Cardiac septum (tissue), 1 donor: Measurements from ENCODE around the gene NFXL1. TPM values are rescaled to one million over a fixed set of nuclear protein-coding genes. Genes with fewer than 3 reads are reported as not detected.
"Not testable (repeated sequence)": the region's sequence is repeated elsewhere in the genome, so short reads cannot be mapped to it uniquely, and the experiment has no call there.

ENCODE experiments used
- DNase-seq: peaks from one replicate; pipeline ENCODE4 v3.0.0-alpha.2; 2020; ENCODE audit warnings: low spot score
- intact Hi-C: fragments of 100-400 bp; cut with DNase I; formaldehyde crosslinking; loops from one replicate; pipeline ENCODE4 v1.14.0; 2022
- long read RNA-seq: library from polyadenylated mRNA; unstranded; transcript quantifications from one replicate; pipeline ENCODE4 v2.0.0, GENCODE V29; 2021
- total RNA-seq: library from RNA; stranded (reverse); fragmentation: NEBNext Ultra II Directional; extraction: Animal tissue kit (Norgen Biotek cat#: 25700); gene quantifications from one replicate; pipeline ENCODE4 v1.2.1, GENCODE V29; 2021
- donor health status: DM: no; HTN: no; CAD: no.

The NFXL1 gene
- 6.0 TPM for total RNA-seq
- long read RNA-seq, partial matches to known transcripts = 1 of 5 reads
- long read RNA-seq, other reads (novel, unspliced or antisense) = 0 of 5 reads

- peak; percentile 98 for DNase-seq
- intact Hi-C loops = loop anchor here (10.0 kb wide), 1 partner anchor 450 kb away; the partner anchor contains the start of gene COMMD8
Observed at GRCh38 chr4:47914220-47914925, at the start of gene NFXL1. Gene NFXL1 (minus strand): TSS chr4:47914583. CDS start chr4:47914203, 380 bp downstream.

- intact Hi-C loops = no loop called here
- no peak for DNase-seq
Observed at GRCh38 chr4:47954677-47955076, 40.3 kb upstream of the NFXL1 start.

DNA sequence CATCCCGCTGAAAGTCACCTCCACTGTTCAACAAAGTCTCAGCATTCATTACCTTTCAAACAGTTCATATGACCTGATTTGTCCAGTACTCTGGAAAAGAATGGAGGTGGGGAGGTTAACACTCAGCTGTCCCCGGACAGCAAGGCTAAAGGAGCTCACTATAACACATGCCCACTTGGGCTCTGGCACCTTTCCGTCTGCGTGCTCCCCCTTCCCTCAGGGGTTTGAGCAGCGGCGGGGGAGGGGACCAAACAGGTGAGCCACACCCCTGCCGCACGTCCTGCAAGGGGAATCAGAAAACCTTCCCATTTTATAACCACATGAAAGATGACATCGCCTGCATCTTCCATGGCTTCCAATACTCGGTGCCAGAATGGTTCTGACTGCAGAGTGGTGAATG, 39.9 kb upstream of the NFXL1 start:
- no peak for DNase-seq
- intact Hi-C loops = no loop called here

GRCh38 chr4:47945930-47946726, 31.7 kb upstream of the NFXL1 start:
- DNase-seq = no peak
- intact Hi-C loops = no loop called here

- no peak for DNase-seq
- intact Hi-C loops = no loop called here
Observed at GRCh38 chr4:47942081-47942819, 27.9 kb upstream of the NFXL1 start.

DNA sequence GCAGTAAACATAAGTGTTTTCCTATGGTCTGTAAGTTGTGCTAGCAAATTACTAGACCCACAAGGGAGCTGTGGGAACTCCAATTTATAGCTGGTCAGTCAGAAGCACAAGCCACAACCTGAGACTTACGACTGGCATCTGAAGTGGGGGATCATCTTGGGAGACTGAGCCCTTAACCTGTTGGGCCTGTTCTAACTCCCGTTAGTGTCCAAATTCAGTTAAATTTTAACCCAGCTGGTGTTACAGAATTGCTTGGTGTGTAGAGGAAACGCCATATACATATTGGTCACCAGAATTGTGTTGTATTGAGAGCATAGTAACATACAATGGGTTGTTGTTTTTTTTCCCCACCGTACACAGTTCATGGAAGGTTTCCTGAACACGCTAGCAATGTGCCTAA, 25.1 kb upstream of the NFXL1 start:
- no peak for DNase-seq
- intact Hi-C loops = no loop called here

- no peak for DNase-seq
- intact Hi-C loops = no loop called here
Observed at GRCh38 chr4:47936336-47936735, 22.0 kb upstream of the NFXL1 start.

GRCh38 chr4:47933840-47934239, 19.5 kb upstream of the NFXL1 start:
- intact Hi-C loops = loop anchor here (5.0 kb wide), 2 partner anchors 247 to 267 kb away; no protein-coding TSS in a partner anchor
- DNase-seq = no peak

- no peak for DNase-seq
- intact Hi-C loops = loop anchor here (5.0 kb wide), 2 partner anchors 244 to 264 kb away; no protein-coding TSS in a partner anchor
Observed at GRCh38 chr4:47930971-47931804, 16.8 kb upstream of the NFXL1 start.

DNA sequence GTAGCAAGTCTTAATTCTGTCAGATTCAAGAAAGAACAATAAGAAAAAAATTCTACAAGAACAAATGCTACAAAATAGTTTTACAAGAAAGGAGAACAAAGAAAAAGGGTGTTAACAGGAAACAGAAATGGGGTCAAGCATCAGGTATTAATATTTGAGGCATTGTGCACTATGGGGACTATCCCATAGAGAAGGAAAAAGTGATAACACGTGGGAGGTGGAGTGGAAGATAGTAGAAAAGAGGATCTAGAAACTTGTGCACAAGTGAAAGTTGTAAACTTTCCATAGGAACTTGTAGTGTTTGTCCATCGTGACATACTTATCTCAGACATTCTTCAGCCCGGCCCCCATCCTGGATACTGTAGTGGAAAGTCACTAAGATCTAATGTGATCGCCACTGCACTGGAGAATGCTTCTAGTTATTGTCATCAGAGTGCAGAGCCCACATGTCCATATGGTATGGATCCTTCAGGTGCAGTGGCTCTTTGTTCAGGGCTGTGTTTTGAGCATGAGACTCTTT, 15.4 kb upstream of the NFXL1 start:
- intact Hi-C loops = loop anchor here (5.0 kb wide), 3 partner anchors 158 to 262 kb away; no protein-coding TSS in a partner anchor
- no peak for DNase-seq

- intact Hi-C loops = loop anchor here (5.0 kb wide), 1 partner anchor 161 kb away; no protein-coding TSS in a partner anchor
Observed at GRCh38 chr4:47926667-47927258, 12.4 kb upstream of the NFXL1 start.

DNA sequence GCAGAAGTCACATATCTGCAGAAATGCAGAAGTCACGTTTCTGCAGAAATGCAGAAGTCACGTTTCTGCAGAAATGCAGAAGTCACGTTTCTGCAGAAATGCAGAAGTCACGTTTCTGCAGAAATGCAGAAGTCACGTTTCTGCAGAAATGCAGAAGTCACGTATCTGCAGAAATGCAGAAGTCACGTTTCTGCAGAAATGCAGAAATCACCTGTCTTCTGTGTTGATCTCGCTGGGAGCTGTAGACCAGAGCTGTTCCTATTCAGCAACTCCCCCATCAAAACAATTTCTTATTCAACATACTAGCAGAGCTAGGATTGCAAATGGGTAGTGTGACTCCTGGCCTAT, 8.9 kb upstream of the NFXL1 start:
- DNase-seq, intact Hi-C loops: not testable (repeated sequence)

More at GRCh38 chr4:47926667-47927258, 12.4 kb upstream of the NFXL1 start:
- DNase-seq = no peak

DNA sequence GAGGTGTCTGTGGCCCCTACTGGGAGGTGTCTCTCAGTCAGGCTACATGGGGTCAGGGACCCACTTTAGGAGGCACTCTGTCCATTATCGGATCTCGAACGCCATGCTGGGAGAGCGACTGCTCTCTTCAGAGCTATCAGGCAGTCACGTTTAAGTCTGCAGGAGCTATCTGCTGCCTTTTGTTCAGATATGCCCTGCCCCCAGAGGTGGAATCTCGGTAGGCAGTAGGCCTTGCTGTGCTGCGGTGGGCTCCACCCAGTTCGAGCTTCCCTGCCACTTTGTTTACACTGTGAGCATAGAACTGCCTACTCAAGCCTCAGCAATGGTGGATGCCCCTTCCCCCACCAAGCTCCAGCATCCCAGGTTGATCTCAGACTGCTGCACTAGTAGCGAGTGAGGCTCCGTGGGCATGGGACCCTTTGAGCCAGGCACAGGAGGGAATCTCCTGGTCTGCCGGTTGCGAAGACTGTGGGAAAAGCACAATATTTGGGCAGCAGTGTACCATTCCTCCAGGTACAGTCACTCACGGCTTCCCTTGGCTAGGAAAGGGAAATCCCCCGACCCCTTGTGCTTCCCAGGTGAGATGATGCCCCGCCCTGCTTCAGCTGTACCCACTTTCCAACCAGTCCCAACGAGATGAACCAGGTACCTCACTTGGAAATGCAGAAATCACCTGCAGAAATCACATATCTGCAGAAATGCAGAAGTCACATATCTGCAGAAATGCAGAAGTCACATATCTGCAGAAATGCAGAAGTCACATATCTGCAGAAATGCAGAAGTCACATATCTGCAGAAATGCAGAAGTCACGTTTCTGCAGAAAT, 8.3 kb upstream of the NFXL1 start:
- DNase-seq, intact Hi-C loops: not testable (repeated sequence)

DNA sequence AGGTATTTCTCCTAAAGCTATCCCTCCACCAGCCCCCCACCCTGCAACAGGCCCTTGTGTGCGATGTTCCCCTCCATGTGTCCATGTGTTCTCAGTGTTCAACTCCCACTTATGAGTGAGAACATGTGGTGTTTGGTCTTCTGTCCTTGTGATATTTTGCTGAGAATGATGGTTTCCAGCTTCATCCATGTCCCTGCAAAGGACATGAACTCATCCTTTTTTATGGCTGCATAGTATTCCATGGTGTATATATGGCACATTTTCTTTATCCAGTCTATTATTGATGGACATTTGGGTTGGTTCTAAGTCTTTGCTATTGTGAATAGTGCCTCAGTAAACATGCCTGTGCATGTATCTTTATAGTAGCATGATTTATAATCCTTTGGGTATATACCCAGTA, 2.8 kb upstream of the NFXL1 start:
- intact Hi-C loops = loop anchor here (10.0 kb wide), 1 partner anchor 452 kb away; the partner anchor contains the start of gene COMMD8
- DNase-seq = not testable (repeated sequence)

- no peak for DNase-seq
- intact Hi-C loops = loop anchor here (10.0 kb wide), 1 partner anchor 451 kb away; the partner anchor contains the start of gene COMMD8
Observed at GRCh38 chr4:47915378-47915777, 995 bp upstream of the NFXL1 start.

DNA sequence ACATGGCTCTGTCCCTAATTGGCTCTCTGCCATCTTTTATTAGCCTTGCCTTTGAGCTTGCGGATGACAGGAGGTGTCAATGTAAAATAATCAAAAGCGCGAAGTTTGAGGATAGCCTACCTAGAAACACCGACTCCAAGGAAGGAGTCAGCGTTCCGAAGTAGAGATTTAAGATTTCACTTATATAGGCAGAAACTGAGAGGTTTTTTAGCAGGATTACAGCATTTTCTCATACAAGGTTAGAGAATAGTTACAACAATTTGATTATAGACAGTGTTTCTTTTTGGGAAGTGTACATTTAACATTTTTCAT, 499 bp upstream of the NFXL1 start:
- no peak for DNase-seq
- intact Hi-C loops = loop anchor here (10.0 kb wide), 1 partner anchor 450 kb away; the partner anchor contains the start of gene COMMD8

- intact Hi-C loops = loop anchor here (10.0 kb wide), 1 partner anchor 449 kb away; the partner anchor contains the start of gene COMMD8
- peak; percentile 80 for DNase-seq
Observed at GRCh38 chr4:47913861-47914219, 543 bp downstream of the NFXL1 start.
